BLaER1 treated with 17β-estradiol and CSF1 and Interleukin-3, amounts not matched to agents 10 nM and 100 nM (cell line): Measurements from ENCODE around the gene TMEM114.

Experiments
- H3K27ac ChIP-seq, 11 experiments: shearing (Covaris generic); formaldehyde crosslinking; 2 replicates each; pipeline ENCODE4 v1.8.1; 2022
- H3K27me3 ChIP-seq, 11 experiments: shearing (Covaris generic); formaldehyde crosslinking; 2 replicates each; pipeline ENCODE4 v1.8.1; 2022
- H3K36me3 ChIP-seq, 11 experiments: shearing (Covaris generic); formaldehyde crosslinking; 2 replicates each; pipeline ENCODE4 v1.8.1; 2022
- H3K4me1 ChIP-seq, 10 experiments: shearing (Covaris generic); formaldehyde crosslinking; 2 replicates each; pipeline ENCODE4 v1.8.1; 2022
- H3K4me2 ChIP-seq, 11 experiments: shearing (Covaris generic); formaldehyde crosslinking; 2 replicates each; pipeline ENCODE4 v1.8.1; 2022
- H3K4me3 ChIP-seq, 10 experiments: shearing (Covaris generic); formaldehyde crosslinking; 2 replicates each; pipeline ENCODE4 v1.8.1; 2022
- H3K9ac ChIP-seq, 11 experiments: shearing (Covaris generic); formaldehyde crosslinking; 2 replicates each; pipeline ENCODE4 v1.8.1; 2022
- H3K9me3 ChIP-seq, 11 experiments: shearing (Covaris generic); formaldehyde crosslinking; replicated peaks in 1 of 11; 2 replicates each; pipeline ENCODE4 v1.8.1; 2022
- H4K20me1 ChIP-seq, 11 experiments: shearing (Covaris generic); formaldehyde crosslinking; 2 replicates each; pipeline ENCODE4 v1.8.1; 2022
- Cebpa-rat ChIP-seq, 11 experiments: shearing (Covaris generic); IDR thresholded peaks; 2 replicates each; pipeline ENCODE4 v1.8.1; 2022

TMEM114 gene

GRCh38 chr16:8600144-8600775 lies 9.9 kb upstream of the TMEM114 start:
- Histone ChIP-seq H3K9me3 (peaks cover 10 to 31% (median 18%) of the 10 kb centered on the region in 11 experiments; a peak in 21 of 22 replicates), H3K4me2 (no peak overlapping the region), H3K27me3 (no peaks in the 10 kb centered on the region), H3K9ac (no peak overlapping the region), H3K36me3 (no peaks in the 10 kb centered on the region; a peak in 1 of 22 replicates), H3K27ac (no peak overlapping the region), H3K4me3 (no peak overlapping the region), H4K20me1 (no peaks in the 10 kb centered on the region), H3K4me1 (no peaks in the 10 kb centered on the region)
- TF ChIP-seq Cebpa-rat (IDR thresholded peaks at IDR 0.05), result no peak

GRCh38 chr16:8596581-8596980 lies 6.3 kb upstream of the TMEM114 start:
- peaks cover 0 to 11% (median 0%) of the 10 kb centered on the region in 10 experiments; a peak in 4 of 20 replicates for H3K4me1 ChIP-seq
- TF ChIP-seq Cebpa-rat (IDR thresholded peaks at IDR 0.05), result no peak
- H3K27ac ChIP-seq, result no peak overlapping the region
- peaks cover 10 to 34% (median 21%) of the 10 kb centered on the region in 11 experiments; a peak in 21 of 22 replicates for H3K9me3 ChIP-seq
- H3K4me3 ChIP-seq, result no peak overlapping the region
- no peak overlapping the region for H3K4me2 ChIP-seq
- H3K36me3 ChIP-seq, result no peaks in the 10 kb centered on the region; a peak in 1 of 22 replicates
- H3K9ac ChIP-seq, result no peak overlapping the region
- no peaks in the 10 kb centered on the region; a peak in 1 of 22 replicates for H3K27me3 ChIP-seq
- no peaks in the 10 kb centered on the region for H4K20me1 ChIP-seq

- H3K27ac ChIP-seq, result no peak overlapping the region
- no peak overlapping the region for H3K9ac ChIP-seq
- no peak overlapping the region for H3K4me3 ChIP-seq
- H3K27me3 ChIP-seq, result peaks cover 0 to 6% (median 3%) of the 10 kb centered on the region in 11 experiments; a peak in 19 of 22 replicates
- H3K4me2 ChIP-seq, result no peak overlapping the region
- peaks cover 0 to 11% (median 0%) of the 10 kb centered on the region in 10 experiments; a peak in 4 of 20 replicates for H3K4me1 ChIP-seq
- H4K20me1 ChIP-seq, result no peaks in the 10 kb centered on the region
- TF ChIP-seq Cebpa-rat (IDR thresholded peaks at IDR 0.05), result no peak
- H3K9me3 ChIP-seq, result peaks cover 15 to 38% (median 27%) of the 10 kb centered on the region in 11 experiments
- no peaks in the 10 kb centered on the region; a peak in 1 of 22 replicates for H3K36me3 ChIP-seq
Observed at GRCh38 chr16:8595783-8596182, 5.5 kb upstream of the TMEM114 start.

DNA sequence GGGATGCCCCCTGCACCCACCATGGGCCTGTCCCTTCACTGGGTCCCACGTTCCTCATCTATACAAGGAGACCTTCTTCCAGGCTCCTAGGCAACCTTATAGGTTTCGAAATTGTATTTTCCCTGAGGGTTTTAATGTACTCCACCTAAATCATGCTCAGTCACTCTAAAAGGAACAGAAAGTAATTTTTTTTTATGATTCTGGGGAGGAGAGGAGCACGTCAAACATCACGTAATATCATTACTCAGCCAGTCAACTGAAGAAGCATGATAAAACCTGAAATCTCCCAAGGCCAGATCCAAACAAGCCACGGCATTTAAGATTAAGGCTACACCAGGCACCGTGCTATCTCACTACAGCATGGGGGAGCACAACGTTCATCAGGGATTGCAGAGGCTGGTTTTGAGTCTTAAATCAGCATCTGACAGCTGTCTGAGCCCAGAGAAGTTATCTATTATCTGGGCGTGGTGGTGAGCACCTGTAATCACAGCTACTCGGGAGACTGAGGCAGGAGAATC lies 3.9 kb upstream of the TMEM114 start:
- H3K27ac ChIP-seq, result no peak overlapping the region
- H3K9ac ChIP-seq, result no peak overlapping the region
- peak overlapping the region in 3 of 11 experiments; percentile 2 to 5 (median 4); a peak in 3 of 22 replicates for H3K4me2 ChIP-seq

GRCh38 chr16:8591451-8591850 lies 1.1 kb upstream of the TMEM114 start:
- TF ChIP-seq Cebpa-rat (IDR thresholded peaks at IDR 0.05), result no peak
- Histone ChIP-seq H3K9me3 (peaks cover 24 to 50% (median 34%) of the 10 kb centered on the region in 11 experiments), H3K9ac (no peak overlapping the region), H3K4me3 (no peak overlapping the region), H4K20me1 (no peaks in the 10 kb centered on the region), H3K36me3 (no peaks in the 10 kb centered on the region; a peak in 1 of 22 replicates), H3K4me2 (no peak overlapping the region), H3K27ac (no peak overlapping the region), H3K4me1 (peaks cover 0 to 11% (median 0%) of the 10 kb centered on the region in 10 experiments; a peak in 4 of 20 replicates), H3K27me3 (peaks cover 27 to 44% (median 37%) of the 10 kb centered on the region in 11 experiments)

More for the DNA sequence above, 3.9 kb upstream of the TMEM114 start:
- Histone ChIP-seq H3K9me3 (peaks cover 30 to 54% (median 42%) of the 10 kb centered on the region in 11 experiments), H3K36me3 (no peaks in the 10 kb centered on the region; a peak in 1 of 22 replicates), H3K4me1 (peaks cover 0 to 11% (median 0%) of the 10 kb centered on the region in 10 experiments; a peak in 4 of 20 replicates), H3K27me3 (peaks cover 15 to 22% (median 19%) of the 10 kb centered on the region in 11 experiments), H4K20me1 (no peaks in the 10 kb centered on the region), H3K4me3 (no peak overlapping the region)
- TF ChIP-seq Cebpa-rat (IDR thresholded peaks at IDR 0.05), result no peak

GRCh38 chr16:8590811-8591210 lies 500 bp upstream of the TMEM114 start:
- Histone ChIP-seq H3K4me3 (no peak overlapping the region), H3K36me3 (no peaks in the 10 kb centered on the region), H4K20me1 (no peaks in the 10 kb centered on the region), H3K9me3 (peaks cover 19 to 43% (median 28%) of the 10 kb centered on the region in 11 experiments), H3K27ac (no peak overlapping the region), H3K4me1 (peaks cover 0 to 11% (median 0%) of the 10 kb centered on the region in 10 experiments; a peak in 6 of 20 replicates), H3K4me2 (no peak overlapping the region), H3K27me3 (peaks cover 27 to 44% (median 37%) of the 10 kb centered on the region in 11 experiments), H3K9ac (no peak overlapping the region)
- TF ChIP-seq Cebpa-rat (IDR thresholded peaks at IDR 0.05), result no peak

- Histone ChIP-seq H3K36me3 (no peaks in the 10 kb centered on the region), H3K9ac (no peak overlapping the region), H3K27me3 (peaks cover 27 to 44% (median 37%) of the 10 kb centered on the region in 11 experiments), H3K27ac (no peak overlapping the region), H4K20me1 (no peaks in the 10 kb centered on the region), H3K4me3 (no peak overlapping the region), H3K9me3 (peaks cover 22 to 49% (median 30%) of the 10 kb centered on the region in 11 experiments), H3K4me2 (no peak overlapping the region), H3K4me1 (peaks cover 0 to 11% (median 0%) of the 10 kb centered on the region in 10 experiments; a peak in 6 of 20 replicates)
- TF ChIP-seq Cebpa-rat (IDR thresholded peaks at IDR 0.05), result no peak
Observed at GRCh38 chr16:8589057-8589899, 1.0 kb downstream of the TMEM114 start.

GRCh38 chr16:8588682-8589056 lies 1.6 kb downstream of the TMEM114 start:
- TF ChIP-seq Cebpa-rat (IDR thresholded peaks at IDR 0.05), result no peak
- Histone ChIP-seq H3K36me3 (no peaks in the 10 kb centered on the region), H3K4me3 (no peak overlapping the region)

DNA sequence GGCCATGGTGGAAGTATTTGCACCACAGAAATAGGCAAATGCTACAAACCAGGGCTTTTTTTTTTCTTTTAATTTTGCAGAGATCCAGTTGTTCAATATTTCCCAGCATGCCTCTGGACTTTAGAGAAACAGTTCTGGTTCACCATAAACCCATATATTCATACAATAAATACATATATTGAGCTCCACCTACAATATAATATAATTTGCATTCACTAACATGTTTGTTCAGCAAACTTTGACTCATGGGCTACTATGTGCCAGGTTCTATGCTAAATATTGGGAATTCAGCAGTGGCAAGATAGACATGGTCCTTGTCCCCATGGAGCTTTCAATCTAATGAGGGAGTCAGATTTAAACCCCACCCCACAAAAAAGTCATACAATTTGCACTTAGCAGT lies 3.2 kb downstream of the TMEM114 start:
- H3K4me3 ChIP-seq, result no peak overlapping the region
- H3K9me3 ChIP-seq, result peaks cover 16 to 47% (median 29%) of the 10 kb centered on the region in 11 experiments
- H3K27me3 ChIP-seq, result peaks cover 27 to 44% (median 37%) of the 10 kb centered on the region in 11 experiments
- no peak for TF ChIP-seq Cebpa-rat (IDR thresholded peaks at IDR 0.05)
- no peak overlapping the region for H3K9ac ChIP-seq
- no peak overlapping the region for H3K4me2 ChIP-seq
- no peaks in the 10 kb centered on the region for H4K20me1 ChIP-seq
- no peaks in the 10 kb centered on the region for H3K36me3 ChIP-seq
- H3K27ac ChIP-seq, result no peak overlapping the region
- peaks cover 12 to 25% (median 14%) of the 10 kb centered on the region in 10 experiments for H3K4me1 ChIP-seq

More at GRCh38 chr16:8588682-8589056, 1.6 kb downstream of the TMEM114 start:
- Histone ChIP-seq H3K27me3 (peaks cover 27 to 44% (median 37%) of the 10 kb centered on the region in 11 experiments), H3K27ac (no peak overlapping the region), H3K9me3 (peaks cover 22 to 52% (median 30%) of the 10 kb centered on the region in 11 experiments), H3K9ac (no peak overlapping the region), H3K4me2 (no peak overlapping the region), H4K20me1 (no peaks in the 10 kb centered on the region), H3K4me1 (peaks cover 0 to 10% (median 0%) of the 10 kb centered on the region in 10 experiments; a peak in 5 of 20 replicates)
